GM23338 (cell line): ENCODE measurements around the gene TCF12.

Experiments used
- ETS1 ChIP-seq: IDR thresholded peaks from 2 replicates; pipeline ENCODE4 v1.6.1; 2016; ENCODE audit warnings: antibody characterized with exemption
- EZH2phosphoT487 ChIP-seq: fragments of 200-600 bp; sonication (generic); IDR thresholded peaks from one replicate; pipeline ENCODE4 v1.8.1; 2018; ENCODE audit warnings: antibody characterized with exemption; ENCODE audit not compliant: unreplicated experiment

- TF ChIP-seq EZH2phosphoT487: no peak
- no peak for TF ChIP-seq ETS1
Measured at GRCh38 chr15:56959318-56959648, 40.8 kb downstream of the TCF12 start.
